Muscle layer of colon (tissue), 2 donors: Measurements from ENCODE around the gene PSME1.

ENCODE experiments used
- H3K27ac ChIP-seq: one replicate; pipeline ENCODE4 v1.7.0; 2013; ENCODE audit warnings: low read depth, mild to moderate bottlenecking, low read length, moderate library complexity
- H3K27me3 ChIP-seq, 2 donors: one replicate each; pipeline ENCODE4 v1.7.0; 2013; ENCODE audit warnings: low read length in 2 of 2, mild to moderate bottlenecking in 2 of 2; ENCODE audit not compliant: insufficient read depth in 2 of 2, control insufficient read depth in 1 of 2
- H3K36me3 ChIP-seq: one replicate; pipeline ENCODE4 v1.7.0; 2013; ENCODE audit warnings: mild to moderate bottlenecking, low read length; ENCODE audit not compliant: insufficient read depth
- H3K4me1 ChIP-seq: one replicate; pipeline ENCODE4 v1.7.0; 2013; ENCODE audit warnings: mild to moderate bottlenecking, low read length; ENCODE audit not compliant: insufficient read depth
- H3K4me3 ChIP-seq, 2 donors: one replicate each; pipeline ENCODE4 v1.7.0; 2013; ENCODE audit warnings: low read length in 2 of 2, low read depth in 1 of 2, mild to moderate bottlenecking in 1 of 2, moderate library complexity in 1 of 2
- H3K9ac ChIP-seq: one replicate; pipeline ENCODE4 v1.7.0; 2013; ENCODE audit warnings: low read length
- H3K9me3 ChIP-seq: one replicate; pipeline ENCODE4 v1.7.0; 2013; ENCODE audit warnings: mild to moderate bottlenecking, low read length
- donor health status: abdominal sarcoma.
- donor health status: Adenocarcinoma of cecum.

PSME1 gene

GRCh38 chr14:24183014-24183481 is 47.1 kb downstream of the PSME1 start:
- H3K9me3 ChIP-seq = no peaks in the 10 kb centered on the region
- peaks cover 73% of the 10 kb centered on the region for H3K36me3 ChIP-seq
- no peaks in the 10 kb centered on the region for H3K27me3 ChIP-seq
- peaks cover 23% of the 10 kb centered on the region for H3K4me1 ChIP-seq
- H3K9ac ChIP-seq = no peak overlapping the region
- no peak overlapping the region for H3K4me3 ChIP-seq
- H3K27ac ChIP-seq = no peak overlapping the region

DNA sequence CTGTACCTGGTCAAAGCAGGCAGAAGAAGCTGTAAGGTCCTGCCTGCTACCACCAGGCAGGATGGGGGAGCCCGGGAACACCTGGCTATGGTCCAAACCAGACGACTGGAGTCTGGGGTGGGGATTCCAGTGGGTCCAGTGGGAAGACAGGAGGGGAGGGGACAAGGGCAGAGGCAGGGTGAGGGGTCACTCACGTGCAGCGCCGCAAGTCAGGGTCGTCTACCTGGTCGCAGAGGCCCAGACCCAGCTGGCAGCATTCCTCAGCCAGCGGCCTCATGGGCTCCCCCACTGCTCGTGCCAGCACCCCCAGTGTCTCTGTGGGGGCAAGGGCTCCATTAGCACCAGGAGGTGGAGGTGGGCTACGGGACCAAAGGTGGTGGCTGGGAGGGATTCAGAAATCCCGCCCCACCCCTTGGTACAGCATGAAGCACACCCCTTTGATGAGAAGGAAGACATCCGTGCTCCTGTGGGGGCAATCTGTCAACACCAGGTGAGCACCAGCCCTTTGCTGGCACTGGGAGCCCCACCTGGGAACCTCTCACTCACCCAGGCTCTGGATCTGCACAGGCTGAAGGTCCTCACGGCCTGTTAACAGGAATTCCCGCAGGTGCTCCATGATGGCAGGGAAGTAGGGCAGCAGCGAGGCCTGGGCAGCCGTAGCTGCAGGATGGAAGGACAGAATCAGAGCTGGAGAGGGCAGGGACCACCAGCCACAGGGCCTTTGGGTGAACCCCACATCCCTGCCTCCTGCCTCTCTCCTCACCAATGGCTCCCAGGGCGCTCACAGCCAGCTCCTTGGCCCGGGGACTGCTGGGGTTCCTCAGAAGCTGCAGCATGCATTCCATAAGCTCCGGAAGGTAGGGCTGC is 48.3 kb downstream of the PSME1 start:
- peaks cover 62% of the 10 kb centered on the region for H3K36me3 ChIP-seq
- no peak overlapping the region for H3K4me3 ChIP-seq
- H3K9me3 ChIP-seq = no peaks in the 10 kb centered on the region
- no peaks in the 10 kb centered on the region for H3K27me3 ChIP-seq
- no peak overlapping the region for H3K27ac ChIP-seq
- H3K4me1 ChIP-seq = peaks cover 23% of the 10 kb centered on the region
- H3K9ac ChIP-seq = no peak overlapping the region

DNA sequence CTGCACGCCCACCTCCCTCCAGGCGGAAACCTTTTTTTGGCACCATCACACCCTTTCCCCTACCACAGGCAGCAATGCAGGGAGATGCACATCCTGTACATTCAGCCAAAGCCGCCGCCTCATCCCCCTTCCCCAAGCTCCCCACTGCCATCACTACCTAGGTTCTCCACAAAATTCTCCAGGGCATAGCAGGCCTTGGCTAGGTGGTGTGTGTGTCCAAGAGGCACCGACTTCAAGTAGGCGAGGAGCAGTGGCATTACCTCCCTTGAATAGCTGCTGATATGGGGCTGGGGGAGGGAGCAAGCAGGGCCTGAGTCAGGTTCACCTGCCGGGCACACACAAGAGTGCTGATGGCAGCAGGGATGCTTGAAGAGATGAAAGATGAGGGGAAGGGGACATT is 49.0 kb downstream of the PSME1 start:
- Histone ChIP-seq H3K27ac (no peak overlapping the region), H3K36me3 (peaks cover 58% of the 10 kb centered on the region), H3K4me3 (no peak overlapping the region), H3K27me3 (no peaks in the 10 kb centered on the region), H3K4me1 (peaks cover 21% of the 10 kb centered on the region), H3K9me3 (no peaks in the 10 kb centered on the region), H3K9ac (no peak overlapping the region)

DNA sequence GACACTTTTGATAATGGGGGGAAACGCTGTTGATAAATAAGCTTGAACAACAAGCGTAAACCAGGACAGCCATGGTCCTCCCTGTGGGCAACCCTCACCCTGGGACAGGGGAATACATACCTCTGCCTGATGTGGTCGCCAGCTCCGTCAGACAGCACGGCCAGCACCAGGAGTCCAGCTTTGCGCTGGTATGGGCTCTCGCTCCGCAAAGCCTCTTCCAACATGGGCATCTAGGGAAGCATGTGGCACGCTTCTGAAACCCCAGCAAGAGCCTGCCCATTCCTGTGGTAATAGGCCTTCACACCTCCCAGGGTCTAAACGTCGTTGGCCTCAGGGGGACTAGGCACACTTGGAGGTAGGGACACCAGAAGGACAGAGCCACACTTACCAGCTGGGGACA is 49.7 kb downstream of the PSME1 start:
- no peak overlapping the region for H3K27ac ChIP-seq
- no peaks in the 10 kb centered on the region for H3K9me3 ChIP-seq
- H3K4me3 ChIP-seq = no peak overlapping the region
- H3K9ac ChIP-seq = no peak overlapping the region
- no peaks in the 10 kb centered on the region for H3K27me3 ChIP-seq
- peaks cover 14% of the 10 kb centered on the region for H3K4me1 ChIP-seq
- H3K36me3 ChIP-seq = peaks cover 58% of the 10 kb centered on the region

GRCh38 chr14:24186831-24187538 is 51.0 kb downstream of the PSME1 start:
- Histone ChIP-seq H3K4me1 (peaks cover 12% of the 10 kb centered on the region), H3K27me3 (no peaks in the 10 kb centered on the region), H3K9me3 (no peaks in the 10 kb centered on the region), H3K36me3 (peaks cover 51% of the 10 kb centered on the region), H3K27ac (no peak overlapping the region), H3K9ac (no peak overlapping the region), H3K4me3 (peak overlapping the region in 1 of 2 donors; percentile 47)

- no peaks in the 10 kb centered on the region for H3K27me3 ChIP-seq
- no peak overlapping the region for H3K27ac ChIP-seq
- peaks cover 51% of the 10 kb centered on the region for H3K36me3 ChIP-seq
- H3K9ac ChIP-seq = peak overlapping the region; percentile 37
- H3K4me3 ChIP-seq = peak overlapping the region in 1 of 2 donors; percentile 47
- no peaks in the 10 kb centered on the region for H3K9me3 ChIP-seq
- H3K4me1 ChIP-seq = peaks cover 12% of the 10 kb centered on the region
Measured at GRCh38 chr14:24187539-24187915, 51.5 kb downstream of the PSME1 start.
